Measurements from ENCODE around the gene IL34.

IL34 gene

DNA sequence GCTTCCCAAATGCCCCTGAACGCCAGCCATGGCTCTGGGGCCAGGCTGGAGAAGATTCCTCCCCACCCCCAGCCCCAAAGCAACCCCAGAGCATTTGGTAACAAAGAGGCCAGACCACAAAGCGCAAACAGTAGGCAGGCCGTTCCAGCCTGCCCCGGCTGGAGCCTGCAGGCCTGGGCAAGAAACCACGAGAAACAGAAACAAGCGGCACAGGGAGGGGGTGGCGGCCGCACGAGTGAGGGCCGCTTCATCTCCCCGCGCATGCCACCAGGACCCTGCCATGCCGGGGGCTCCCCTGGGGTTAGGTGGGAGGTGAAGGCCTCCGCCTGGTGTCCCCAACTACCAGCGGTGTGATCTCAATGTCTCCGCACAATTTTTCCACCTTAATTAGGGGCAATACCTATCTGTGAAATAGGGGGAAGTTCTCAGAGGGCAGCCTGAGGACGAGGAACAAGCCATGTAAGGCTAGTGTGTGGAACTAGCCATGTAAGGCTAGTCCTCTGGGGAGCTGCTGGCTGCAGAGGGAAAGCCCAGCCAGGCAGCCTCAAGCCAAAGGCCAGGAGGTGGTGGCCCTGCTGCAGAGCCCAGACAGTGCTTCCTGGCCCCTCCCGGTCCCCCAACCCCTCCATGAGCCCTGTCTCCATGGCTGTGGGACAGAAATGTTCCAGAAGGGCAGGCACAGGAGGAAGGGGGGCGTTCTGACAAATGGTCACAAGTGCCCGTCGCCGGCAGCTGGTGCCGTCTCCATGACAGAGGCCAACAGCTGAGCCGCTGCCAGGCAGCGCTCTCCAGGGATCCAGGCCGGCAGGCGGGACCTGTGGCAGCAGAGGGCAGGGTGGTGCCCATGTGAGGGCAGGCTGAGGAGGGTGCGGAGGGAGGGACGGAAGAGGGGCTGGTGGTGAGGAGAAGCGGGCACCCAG lies 54.0 kb downstream of the IL34 start:
- Mint-ChIP-seq H3K9me3 (no peaks in the 10 kb centered on the region), H3K4me1 (peaks cover 11 to 14% of the 10 kb centered on the region in 2 donors), H3K27ac (no peak overlapping the region), H3K4me3 (no peak overlapping the region), H3K36me3 (peaks cover 34 to 47% of the 10 kb centered on the region in 2 donors), H3K27me3 (no peaks in the 10 kb centered on the region)
- ATAC-seq (replicated peaks) (peak; percentile 68 to 75), DNase-seq (no peak)

DNA sequence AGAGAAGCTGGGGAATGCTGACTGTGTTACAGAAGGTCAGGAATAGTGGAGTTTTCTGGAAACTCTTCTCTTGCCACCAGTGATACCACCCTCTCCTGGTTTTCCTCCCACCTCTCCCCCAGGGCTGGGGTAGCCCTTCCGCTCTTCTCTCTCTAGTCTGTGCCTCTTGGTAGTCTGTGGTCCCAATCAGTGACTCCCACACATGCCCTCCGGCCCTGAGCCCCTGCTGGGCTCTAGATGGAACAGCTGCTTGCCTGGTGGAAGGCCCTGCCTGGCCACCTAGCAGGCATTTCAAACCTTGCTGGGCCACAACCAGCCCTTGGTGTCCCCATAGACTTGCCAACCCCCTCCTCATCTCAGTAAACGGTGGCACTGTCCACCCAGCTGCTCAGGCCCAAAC lies 54.7 kb downstream of the IL34 start:
- Mint-ChIP-seq H3K9me3 (no peaks in the 10 kb centered on the region), H3K27me3 (no peaks in the 10 kb centered on the region), H3K4me3 (no peak overlapping the region), H3K27ac (peak overlapping the region; percentile 75), H3K4me1 (peaks cover 9 to 14% of the 10 kb centered on the region in 2 donors), H3K36me3 (peaks cover 32 to 43% of the 10 kb centered on the region in 2 donors)
- DNase-seq = no peak
- no peak for ATAC-seq (replicated peaks)

GRCh38 chr16:70701596-70701995 lies 55.2 kb downstream of the IL34 start:
- peaks cover 30 to 41% of the 10 kb centered on the region in 2 donors for H3K36me3 Mint-ChIP-seq
- no peak for ATAC-seq (replicated peaks)
- H3K4me3 Mint-ChIP-seq = no peak overlapping the region

GRCh38 chr16:70701998-70702397 lies 55.6 kb downstream of the IL34 start:
- no peaks in the 10 kb centered on the region for H3K27me3 Mint-ChIP-seq
- peaks cover 8 to 10% of the 10 kb centered on the region in 2 donors for H3K4me1 Mint-ChIP-seq
- H3K27ac Mint-ChIP-seq = no peak overlapping the region
- ATAC-seq (replicated peaks) = no peak
- peaks cover 27 to 38% of the 10 kb centered on the region in 2 donors for H3K36me3 Mint-ChIP-seq
- H3K9me3 Mint-ChIP-seq = no peaks in the 10 kb centered on the region
- DNase-seq = no peak
- no peak overlapping the region for H3K4me3 Mint-ChIP-seq

More at GRCh38 chr16:70701596-70701995, 55.2 kb downstream of the IL34 start:
- Mint-ChIP-seq H3K27me3 (no peaks in the 10 kb centered on the region), H3K27ac (no peak overlapping the region), H3K9me3 (no peaks in the 10 kb centered on the region), H3K4me1 (peaks cover 9 to 14% of the 10 kb centered on the region in 2 donors)
- no peak for DNase-seq

DNA sequence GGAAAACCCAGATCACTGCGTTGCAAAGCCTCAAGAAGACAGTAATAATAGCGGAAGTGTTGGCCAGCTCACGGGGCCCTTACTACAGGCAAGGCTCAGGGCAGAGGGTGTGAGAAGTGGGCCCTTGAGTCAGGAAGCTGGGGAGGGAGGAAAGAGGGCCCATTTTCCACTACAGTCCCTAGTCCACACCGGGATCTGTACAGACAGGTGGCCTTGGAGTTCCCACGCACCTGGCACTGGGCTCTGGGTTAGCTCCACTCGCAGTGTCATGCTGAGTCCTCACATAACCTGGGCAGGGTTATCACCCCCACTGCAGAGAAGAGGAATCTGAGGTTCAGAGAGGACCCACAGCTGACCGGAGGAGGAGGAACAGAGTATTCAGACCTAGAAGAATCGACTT lies 56.3 kb downstream of the IL34 start:
- peaks cover 27 to 42% of the 10 kb centered on the region in 2 donors for H3K36me3 Mint-ChIP-seq
- DNase-seq = no peak
- peaks cover 7 to 9% of the 10 kb centered on the region in 2 donors for H3K4me1 Mint-ChIP-seq
- no peaks in the 10 kb centered on the region for H3K27me3 Mint-ChIP-seq
- H3K27ac Mint-ChIP-seq = no peak overlapping the region
- no peak overlapping the region for H3K4me3 Mint-ChIP-seq
- no peaks in the 10 kb centered on the region for H3K9me3 Mint-ChIP-seq
- ATAC-seq (replicated peaks) = no peak

GRCh38 chr16:70703041-70703834 lies 56.9 kb downstream of the IL34 start:
- H3K9me3 Mint-ChIP-seq = no peaks in the 10 kb centered on the region
- H3K4me1 Mint-ChIP-seq = peaks cover 3 to 4% of the 10 kb centered on the region in 2 donors
- no peaks in the 10 kb centered on the region for H3K27me3 Mint-ChIP-seq
- peak overlapping the region; percentile 47 for H3K27ac Mint-ChIP-seq
- no peak overlapping the region for H3K4me3 Mint-ChIP-seq
- peaks cover 26 to 41% of the 10 kb centered on the region in 2 donors for H3K36me3 Mint-ChIP-seq
- DNase-seq (no peak), ATAC-seq (replicated peaks) (no peak)

GRCh38 chr16:70703835-70704381 lies 57.5 kb downstream of the IL34 start:
- Mint-ChIP-seq H3K4me3 (no peak overlapping the region), H3K36me3 (peaks cover 24 to 41% of the 10 kb centered on the region in 2 donors), H3K27me3 (no peaks in the 10 kb centered on the region), H3K9me3 (no peaks in the 10 kb centered on the region), H3K27ac (no peak overlapping the region), H3K4me1 (peaks cover 0 to 4% of the 10 kb centered on the region in 2 donors)
- ATAC-seq (replicated peaks) = no peak
- no peak for DNase-seq

GRCh38 chr16:70704586-70704985 lies 58.2 kb downstream of the IL34 start:
- peak overlapping the region; percentile 11 for H3K27ac Mint-ChIP-seq

DNA sequence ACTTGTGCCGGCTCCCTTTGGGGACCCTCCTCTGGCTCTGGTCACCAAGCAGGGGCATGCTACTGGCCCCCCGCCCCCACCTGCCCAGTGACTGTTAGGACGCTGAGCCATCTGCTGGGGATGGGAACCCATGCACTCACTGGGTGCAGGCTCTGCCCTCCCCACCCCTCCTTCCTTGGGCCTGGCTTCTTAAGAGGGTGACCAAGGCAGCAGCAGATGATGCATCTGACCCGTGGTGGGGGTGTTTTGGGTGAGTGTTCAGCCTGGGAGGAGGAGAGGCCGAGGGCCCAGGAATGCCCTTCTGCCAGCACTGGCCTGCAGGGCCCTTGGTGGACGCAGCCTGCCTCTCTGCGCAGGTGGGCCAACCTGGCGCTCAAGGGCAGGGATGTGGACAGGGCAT lies 58.7 kb downstream of the IL34 start:
- Mint-ChIP-seq H3K9me3 (no peaks in the 10 kb centered on the region), H3K4me1 (no peaks in the 10 kb centered on the region), H3K4me3 (no peak overlapping the region), H3K36me3 (peaks cover 18 to 32% of the 10 kb centered on the region in 2 donors), H3K27ac (no peak overlapping the region), H3K27me3 (no peaks in the 10 kb centered on the region)
- DNase-seq (no peak), ATAC-seq (replicated peaks) (no peak)

More at GRCh38 chr16:70704586-70704985, 58.2 kb downstream of the IL34 start:
- no peaks in the 10 kb centered on the region for H3K27me3 Mint-ChIP-seq
- no peaks in the 10 kb centered on the region for H3K9me3 Mint-ChIP-seq
- ATAC-seq (replicated peaks) (no peak), DNase-seq (no peak)
- peaks cover 21 to 35% of the 10 kb centered on the region in 2 donors for H3K36me3 Mint-ChIP-seq
- no peaks in the 10 kb centered on the region for H3K4me1 Mint-ChIP-seq
- no peak overlapping the region for H3K4me3 Mint-ChIP-seq

DNA sequence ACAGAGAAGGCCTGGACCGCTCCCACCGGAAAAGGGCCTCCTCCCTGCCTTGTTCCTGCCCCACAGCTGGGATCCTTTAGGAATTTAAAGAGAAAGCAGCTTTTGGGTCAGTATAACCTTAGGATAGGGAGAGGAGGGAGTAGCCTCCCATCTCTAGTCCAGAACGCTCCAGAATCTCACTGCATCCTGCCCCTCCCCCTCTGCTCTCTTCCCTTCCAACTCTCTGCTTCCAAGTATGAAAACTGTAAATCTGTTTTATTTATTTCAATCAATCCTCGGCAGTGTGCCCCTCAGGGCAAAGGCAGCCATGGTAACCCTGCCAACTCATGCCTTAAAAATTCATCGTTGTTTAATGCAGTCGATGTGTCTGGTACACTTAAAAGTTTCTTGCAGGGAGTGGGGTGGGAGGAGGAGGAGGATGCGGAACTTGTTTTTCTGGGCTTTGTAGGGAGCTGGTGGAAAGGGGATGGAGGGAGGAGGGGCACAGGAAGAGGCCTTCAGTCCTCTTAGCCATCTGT lies 60.6 kb downstream of the IL34 start:
- Mint-ChIP-seq H3K27me3 (no peaks in the 10 kb centered on the region), H3K36me3 (peaks cover 25 to 32% of the 10 kb centered on the region in 2 donors), H3K4me3 (no peak overlapping the region), H3K9me3 (no peaks in the 10 kb centered on the region), H3K4me1 (no peaks in the 10 kb centered on the region), H3K27ac (no peak overlapping the region)
- no peak for DNase-seq
- no peak for ATAC-seq (replicated peaks)

DNA sequence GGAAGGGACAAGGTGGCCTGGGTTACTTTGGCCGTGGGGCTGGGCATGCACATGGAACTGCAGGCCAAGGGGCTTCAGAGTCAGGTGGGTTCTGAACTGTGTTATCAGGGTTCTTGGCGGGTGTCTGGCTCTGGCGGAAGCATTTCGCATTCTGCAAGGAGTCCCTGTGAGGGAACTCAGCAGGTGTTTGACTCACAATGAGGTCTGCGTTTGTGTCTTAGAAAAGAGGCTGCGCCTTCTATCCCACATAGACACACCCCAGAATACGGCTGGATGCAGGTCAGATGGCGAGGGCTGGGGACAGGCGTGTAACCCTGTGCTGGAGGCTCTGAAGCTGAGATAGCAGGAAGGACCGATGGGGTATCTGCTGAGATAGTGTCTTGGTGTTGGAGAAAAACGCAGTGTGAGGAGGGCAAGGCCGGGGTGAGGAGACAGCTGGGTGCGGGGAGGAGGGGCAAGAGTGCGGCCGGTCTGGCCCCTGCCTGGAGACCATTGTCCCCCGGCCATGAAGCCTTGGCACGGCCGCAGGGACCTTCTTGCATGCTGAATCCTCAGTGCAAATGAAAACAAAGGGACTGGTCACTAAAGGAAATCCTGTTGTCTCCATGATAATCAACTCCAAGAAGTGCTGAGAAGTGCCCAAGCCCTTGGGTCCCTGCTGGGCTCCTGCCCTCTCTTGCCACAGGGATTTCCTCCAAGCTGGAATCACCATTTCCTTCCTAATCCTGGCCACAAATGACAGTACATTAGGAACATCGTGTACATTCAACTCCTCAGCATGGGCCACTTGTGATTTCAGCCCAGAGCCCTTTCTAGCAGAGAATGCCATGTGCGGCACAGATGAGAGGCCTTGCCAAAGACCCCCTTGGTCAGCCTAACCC lies 62.2 kb downstream of the IL34 start:
- Mint-ChIP-seq H3K27ac (peak overlapping the region; percentile 37), H3K4me3 (no peak overlapping the region), H3K9me3 (no peaks in the 10 kb centered on the region), H3K27me3 (no peaks in the 10 kb centered on the region), H3K36me3 (peaks cover 25 to 30% of the 10 kb centered on the region in 2 donors), H3K4me1 (no peaks in the 10 kb centered on the region)
- no peak for ATAC-seq (replicated peaks)
- DNase-seq = no peak

DNA sequence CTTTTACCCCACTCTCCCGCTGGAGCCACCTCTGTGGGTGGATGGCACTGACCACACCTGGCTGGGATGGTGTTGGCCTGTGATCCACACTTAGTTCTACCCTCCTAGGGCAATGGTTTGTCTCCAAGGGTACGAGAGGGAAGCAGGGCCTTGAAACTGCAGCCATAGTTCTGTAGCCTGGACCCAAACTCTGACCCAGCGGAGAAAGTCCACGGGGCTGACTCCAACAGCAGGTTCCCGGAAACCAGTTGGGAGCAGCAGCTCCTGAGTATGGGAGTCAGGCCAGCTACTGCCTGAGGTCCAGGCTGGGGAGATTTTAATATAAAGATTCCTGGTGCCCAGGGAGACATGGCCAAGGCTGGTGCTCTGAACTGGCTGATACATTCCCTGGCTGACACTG lies 63.1 kb downstream of the IL34 start:
- H3K27ac Mint-ChIP-seq = no peak overlapping the region
- no peak for DNase-seq
- H3K9me3 Mint-ChIP-seq = no peaks in the 10 kb centered on the region
- H3K4me3 Mint-ChIP-seq = no peak overlapping the region
- no peaks in the 10 kb centered on the region for H3K4me1 Mint-ChIP-seq
- H3K27me3 Mint-ChIP-seq = no peaks in the 10 kb centered on the region
- no peak for ATAC-seq (replicated peaks)
- peaks cover 29 to 34% of the 10 kb centered on the region in 2 donors for H3K36me3 Mint-ChIP-seq

GRCh38 chr16:70709942-70710341 lies 63.6 kb downstream of the IL34 start:
- ATAC-seq (replicated peaks) = no peak
- peaks cover 27 to 34% of the 10 kb centered on the region in 2 donors for H3K36me3 Mint-ChIP-seq

More at GRCh38 chr16:70709942-70710341, 63.6 kb downstream of the IL34 start:
- no peaks in the 10 kb centered on the region for H3K9me3 Mint-ChIP-seq
- no peaks in the 10 kb centered on the region for H3K27me3 Mint-ChIP-seq
- no peak overlapping the region for H3K27ac Mint-ChIP-seq
- no peak overlapping the region for H3K4me3 Mint-ChIP-seq
- no peak for DNase-seq
- no peaks in the 10 kb centered on the region for H3K4me1 Mint-ChIP-seq
